Measurements from ENCODE around the gene NSD1. TPM values are rescaled to one million over a fixed set of nuclear protein-coding genes. Genes with fewer than 3 reads are reported as not detected.

Gene NSD1
- total RNA-seq, 1 donor, result 53.2 TPM

DNA sequence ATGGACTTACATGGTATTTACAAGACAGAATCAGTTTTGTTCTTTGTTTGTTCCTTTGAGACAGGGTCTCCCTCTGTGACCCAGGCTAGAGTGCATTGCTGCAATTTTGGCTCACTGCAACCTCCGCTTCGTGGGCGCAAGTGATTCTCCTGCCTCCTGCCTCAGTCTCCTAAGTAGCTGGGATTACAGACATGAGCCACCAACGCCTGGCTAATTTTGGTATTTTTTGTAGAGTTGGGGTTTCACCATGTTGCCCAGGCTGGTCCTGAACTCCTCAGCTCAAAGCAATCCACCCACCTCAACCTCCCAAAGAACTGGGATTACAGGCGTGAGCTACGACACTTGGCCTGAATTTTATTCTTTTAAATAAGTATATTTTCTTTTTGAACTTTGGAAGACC, 142.3 kb downstream of the NSD1 start:
- peaks cover 68% of the 10 kb centered on the region for H3K36me3 ChIP-seq (ENCODE audit: insufficient read depth, low read length)
- TF ChIP-seq, protein P1, sequence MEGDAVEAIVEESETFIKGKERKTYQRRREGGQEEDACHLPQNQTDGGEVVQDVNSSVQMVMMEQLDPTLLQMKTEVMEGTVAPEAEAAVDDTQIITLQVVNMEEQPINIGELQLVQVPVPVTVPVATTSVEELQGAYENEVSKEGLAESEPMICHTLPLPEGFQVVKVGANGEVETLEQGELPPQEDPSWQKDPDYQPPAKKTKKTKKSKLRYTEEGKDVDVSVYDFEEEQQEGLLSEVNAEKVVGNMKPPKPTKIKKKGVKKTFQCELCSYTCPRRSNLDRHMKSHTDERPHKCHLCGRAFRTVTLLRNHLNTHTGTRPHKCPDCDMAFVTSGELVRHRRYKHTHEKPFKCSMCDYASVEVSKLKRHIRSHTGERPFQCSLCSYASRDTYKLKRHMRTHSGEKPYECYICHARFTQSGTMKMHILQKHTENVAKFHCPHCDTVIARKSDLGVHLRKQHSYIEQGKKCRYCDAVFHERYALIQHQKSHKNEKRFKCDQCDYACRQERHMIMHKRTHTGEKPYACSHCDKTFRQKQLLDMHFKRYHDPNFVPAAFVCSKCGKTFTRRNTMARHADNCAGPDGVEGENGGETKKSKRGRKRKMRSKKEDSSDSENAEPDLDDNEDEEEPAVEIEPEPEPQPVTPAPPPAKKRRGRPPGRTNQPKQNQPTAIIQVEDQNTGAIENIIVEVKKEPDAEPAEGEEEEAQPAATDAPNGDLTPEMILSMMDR (IDR thresholded peaks at IDR 0.05; ENCODE audit: extremely low read depth, low read depth, low read length), result no peak
- DNase-seq (ENCODE audit: insufficient read length, low spot score, missing footprints), result no peak
- H2AFZ ChIP-seq (ENCODE audit: low read length), result no peak overlapping the region
- peaks cover 1% of the 10 kb centered on the region for H3K4me1 ChIP-seq (ENCODE audit: insufficient read depth, low read length)
- no peaks in the 10 kb centered on the region for H3K27me3 ChIP-seq (ENCODE audit: insufficient read depth, low read length)
- H3K9me3 ChIP-seq (ENCODE audit: low read depth, low read length), result no peaks in the 10 kb centered on the region
- no peak overlapping the region for H3K27ac ChIP-seq (ENCODE audit: low read depth, low read length)
- no peak overlapping the region for H3K4me3 ChIP-seq (ENCODE audit: insufficient read depth, low read length)
- H3K79me2 ChIP-seq (ENCODE audit: insufficient read depth, low read length), result peaks cover 10% of the 10 kb centered on the region
- H3K4me2 ChIP-seq (ENCODE audit: insufficient read depth, low read length), result no peak overlapping the region
- H4K20me1 ChIP-seq (ENCODE audit: insufficient read depth, low read length), result no peaks in the 10 kb centered on the region

DNA sequence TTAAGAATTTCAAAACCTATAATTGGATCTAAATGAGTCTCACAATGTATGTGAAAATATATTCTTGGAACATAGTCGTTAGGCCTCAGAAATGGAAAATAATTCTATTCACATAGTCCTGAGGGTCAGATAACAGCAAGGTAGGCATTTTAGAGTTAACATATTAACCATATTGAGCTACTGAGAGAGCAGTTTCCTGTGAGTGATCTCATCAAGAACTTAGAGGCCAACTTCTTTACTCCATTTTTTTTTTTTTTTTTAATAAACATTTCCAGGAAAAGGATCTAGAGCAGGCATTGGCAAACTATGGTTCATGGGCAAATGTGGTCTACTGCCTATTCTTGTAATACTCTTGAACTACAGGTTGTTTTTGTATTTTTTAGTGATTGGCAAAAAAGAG, 143.3 kb downstream of the NSD1 start:
- Histone ChIP-seq H3K4me1 (ENCODE audit: insufficient read depth, low read length) (no peaks in the 10 kb centered on the region), H3K4me3 (ENCODE audit: insufficient read depth, low read length) (no peak overlapping the region), H2AFZ (ENCODE audit: low read length) (no peak overlapping the region), H3K27me3 (ENCODE audit: insufficient read depth, low read length) (no peaks in the 10 kb centered on the region), H3K4me2 (ENCODE audit: insufficient read depth, low read length) (no peak overlapping the region), H4K20me1 (ENCODE audit: insufficient read depth, low read length) (no peaks in the 10 kb centered on the region), H3K27ac (ENCODE audit: low read depth, low read length) (no peak overlapping the region), H3K79me2 (ENCODE audit: insufficient read depth, low read length) (peaks cover 5% of the 10 kb centered on the region), H3K9me3 (ENCODE audit: low read depth, low read length) (no peaks in the 10 kb centered on the region), H3K36me3 (ENCODE audit: insufficient read depth, low read length) (peaks cover 71% of the 10 kb centered on the region)
- no peak for DNase-seq (ENCODE audit: insufficient read length, low spot score, missing footprints)
- TF ChIP-seq, protein P1 (IDR thresholded peaks at IDR 0.05; ENCODE audit: extremely low read depth, low read depth, low read length), result no peak

DNA sequence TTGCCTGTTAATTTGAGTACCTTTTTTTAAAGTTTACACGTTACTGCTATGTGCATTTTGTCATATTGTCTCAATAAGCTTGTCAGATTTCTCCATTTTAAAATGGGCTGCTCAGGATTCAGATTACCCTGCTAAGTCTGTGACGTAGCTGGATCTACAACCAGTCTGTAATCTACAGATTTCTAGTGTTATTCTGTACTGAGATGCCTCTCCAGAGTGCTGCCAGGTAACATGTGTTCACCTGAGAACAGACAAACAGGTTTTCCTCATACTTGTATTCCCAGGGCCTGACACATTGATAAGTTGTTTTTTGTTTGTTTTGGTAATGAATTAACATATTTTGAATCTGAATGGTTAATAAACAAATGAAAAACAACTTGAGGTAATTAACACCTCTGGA, 154.6 kb downstream of the NSD1 start:
- Histone ChIP-seq H3K4me3 (ENCODE audit: insufficient read depth, low read length) (no peak overlapping the region), H3K27me3 (ENCODE audit: insufficient read depth, low read length) (no peaks in the 10 kb centered on the region), H3K79me2 (ENCODE audit: insufficient read depth, low read length) (no peaks in the 10 kb centered on the region), H3K9me3 (ENCODE audit: low read depth, low read length) (no peaks in the 10 kb centered on the region), H2AFZ (ENCODE audit: low read length) (no peak overlapping the region), H3K36me3 (ENCODE audit: insufficient read depth, low read length) (peaks cover 65% of the 10 kb centered on the region), H3K4me2 (ENCODE audit: insufficient read depth, low read length) (no peak overlapping the region), H3K4me1 (ENCODE audit: insufficient read depth, low read length) (no peaks in the 10 kb centered on the region), H4K20me1 (ENCODE audit: insufficient read depth, low read length) (no peaks in the 10 kb centered on the region), H3K27ac (ENCODE audit: low read depth, low read length) (no peak overlapping the region)
- DNase-seq (ENCODE audit: insufficient read length, low spot score, missing footprints), result no peak
- TF ChIP-seq, protein P1 (IDR thresholded peaks at IDR 0.05; ENCODE audit: extremely low read depth, low read depth, low read length), result no peak

DNA sequence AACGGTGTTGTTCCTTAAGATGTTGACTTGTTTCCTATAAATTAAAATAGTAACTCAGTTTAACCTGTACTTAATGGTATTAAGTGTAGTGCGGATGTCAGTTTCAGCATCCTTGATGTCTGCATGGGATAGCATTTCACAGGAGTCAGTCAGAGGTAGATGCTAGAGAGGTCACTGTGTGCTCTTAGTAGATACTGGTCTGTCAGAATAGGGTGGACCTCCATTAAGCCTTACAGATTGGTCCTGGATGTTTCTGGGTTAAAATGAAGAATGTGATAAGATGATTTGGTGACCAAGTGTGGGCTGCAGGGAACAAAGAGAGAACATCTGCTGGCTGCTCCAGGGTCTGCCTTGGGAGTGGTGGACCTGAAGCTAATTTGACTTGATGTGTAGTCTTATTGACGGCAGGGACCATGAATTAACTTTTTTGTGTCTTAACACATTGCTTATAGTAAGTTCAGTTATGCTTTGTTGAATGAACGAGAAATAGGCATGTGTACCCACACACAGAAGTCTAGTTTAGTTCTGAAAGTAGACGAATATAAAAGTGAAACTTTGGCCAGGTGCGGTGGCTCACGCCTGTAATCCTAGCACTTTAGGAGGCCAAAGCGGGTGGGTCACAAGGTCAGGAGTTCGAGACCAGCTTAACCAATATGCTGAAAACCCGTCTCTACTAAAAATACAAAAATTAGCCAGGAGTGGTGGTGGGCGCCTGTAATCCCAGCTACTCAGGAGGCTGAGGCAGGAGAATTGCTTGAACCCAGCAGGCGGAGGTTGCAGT, 157.4 kb downstream of the NSD1 start:
- no peak overlapping the region for H3K27ac ChIP-seq (ENCODE audit: low read depth, low read length)
- H3K4me2 ChIP-seq (ENCODE audit: insufficient read depth, low read length), result no peak overlapping the region
- TF ChIP-seq, protein P1 (IDR thresholded peaks at IDR 0.05; ENCODE audit: extremely low read depth, low read depth, low read length), result no peak
- no peaks in the 10 kb centered on the region for H3K79me2 ChIP-seq (ENCODE audit: insufficient read depth, low read length)
- H2AFZ ChIP-seq (ENCODE audit: low read length), result no peak overlapping the region
- H3K27me3 ChIP-seq (ENCODE audit: insufficient read depth, low read length), result no peaks in the 10 kb centered on the region
- H3K4me1 ChIP-seq (ENCODE audit: insufficient read depth, low read length), result no peaks in the 10 kb centered on the region
- no peaks in the 10 kb centered on the region for H3K9me3 ChIP-seq (ENCODE audit: low read depth, low read length)
- peaks cover 2% of the 10 kb centered on the region for H4K20me1 ChIP-seq (ENCODE audit: insufficient read depth, low read length)
- no peak for DNase-seq (ENCODE audit: insufficient read length, low spot score, missing footprints)
- no peak overlapping the region for H3K4me3 ChIP-seq (ENCODE audit: insufficient read depth, low read length)
- peaks cover 78% of the 10 kb centered on the region for H3K36me3 ChIP-seq (ENCODE audit: insufficient read depth, low read length)

All from osteoblast (primary cell).